ENCODE measurements around the gene BSPRY. TPM values are rescaled to one million over a fixed set of nuclear protein-coding genes. Genes with fewer than 3 reads are reported as not detected.
A peak's percentile ranks its signal among the peaks of the same experiment; 100 is the strongest.

BSPRY gene
- total RNA-seq, 1 donor = not detected

DNA sequence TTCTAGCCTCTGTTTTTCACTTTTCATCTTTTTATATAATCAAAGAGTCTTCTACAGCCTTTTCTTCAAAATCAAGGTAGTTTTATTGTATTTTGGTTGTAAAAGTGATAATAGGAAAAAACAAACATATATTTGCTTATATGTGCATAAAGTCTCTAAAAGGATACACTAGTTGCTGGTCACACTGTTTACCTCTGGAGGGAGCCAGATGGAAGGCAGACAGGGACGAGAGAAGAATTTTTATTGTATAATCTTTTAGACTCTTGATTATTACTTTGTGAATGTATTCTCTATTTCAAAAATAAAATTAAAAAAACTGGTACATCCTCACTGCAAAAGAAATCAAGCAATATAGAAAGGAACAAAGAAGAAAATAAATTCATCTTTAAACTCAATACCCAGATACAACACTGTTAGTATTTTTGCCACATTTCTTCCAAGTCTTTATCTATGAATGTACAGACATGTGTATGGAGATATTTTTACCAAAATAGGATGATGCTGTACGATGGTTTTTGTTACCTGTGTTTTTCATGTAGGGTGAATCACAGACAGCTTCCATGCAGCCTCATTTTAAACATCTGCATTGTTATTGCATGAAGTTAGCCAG lies 40.0 kb upstream of the BSPRY start:
- DNase-seq (ENCODE audit: low read depth) = peak; percentile 63
- no peak overlapping the region for H3K4me3 ChIP-seq (ENCODE audit: low read depth, low read length)
- TF ChIP-seq, protein P1, sequence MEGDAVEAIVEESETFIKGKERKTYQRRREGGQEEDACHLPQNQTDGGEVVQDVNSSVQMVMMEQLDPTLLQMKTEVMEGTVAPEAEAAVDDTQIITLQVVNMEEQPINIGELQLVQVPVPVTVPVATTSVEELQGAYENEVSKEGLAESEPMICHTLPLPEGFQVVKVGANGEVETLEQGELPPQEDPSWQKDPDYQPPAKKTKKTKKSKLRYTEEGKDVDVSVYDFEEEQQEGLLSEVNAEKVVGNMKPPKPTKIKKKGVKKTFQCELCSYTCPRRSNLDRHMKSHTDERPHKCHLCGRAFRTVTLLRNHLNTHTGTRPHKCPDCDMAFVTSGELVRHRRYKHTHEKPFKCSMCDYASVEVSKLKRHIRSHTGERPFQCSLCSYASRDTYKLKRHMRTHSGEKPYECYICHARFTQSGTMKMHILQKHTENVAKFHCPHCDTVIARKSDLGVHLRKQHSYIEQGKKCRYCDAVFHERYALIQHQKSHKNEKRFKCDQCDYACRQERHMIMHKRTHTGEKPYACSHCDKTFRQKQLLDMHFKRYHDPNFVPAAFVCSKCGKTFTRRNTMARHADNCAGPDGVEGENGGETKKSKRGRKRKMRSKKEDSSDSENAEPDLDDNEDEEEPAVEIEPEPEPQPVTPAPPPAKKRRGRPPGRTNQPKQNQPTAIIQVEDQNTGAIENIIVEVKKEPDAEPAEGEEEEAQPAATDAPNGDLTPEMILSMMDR (IDR thresholded peaks at IDR 0.05; ENCODE audit: insufficient read depth, low read depth, low read length) = peak; percentile 76

- H3K4me3 ChIP-seq (ENCODE audit: low read depth, low read length) = no peak overlapping the region
- DNase-seq (ENCODE audit: low read depth) = peak; percentile 10
- TF ChIP-seq, protein P1 (IDR thresholded peaks at IDR 0.05; ENCODE audit: insufficient read depth, low read depth, low read length) = no peak
Measured at GRCh38 chr9:113310538-113310937, 38.8 kb upstream of the BSPRY start.

- DNase-seq (ENCODE audit: low read depth) = no peak
- no peak overlapping the region for H3K4me3 ChIP-seq (ENCODE audit: low read depth, low read length)
- TF ChIP-seq, protein P1 (IDR thresholded peaks at IDR 0.05; ENCODE audit: insufficient read depth, low read depth, low read length) = no peak
Measured at GRCh38 chr9:113311961-113312360, 37.4 kb upstream of the BSPRY start.

- TF ChIP-seq, protein P1 (IDR thresholded peaks at IDR 0.05; ENCODE audit: insufficient read depth, low read depth, low read length) = no peak
- H3K4me3 ChIP-seq (ENCODE audit: low read depth, low read length) = no peak overlapping the region
- DNase-seq (ENCODE audit: low read depth) = no peak
Measured at GRCh38 chr9:113313261-113313660, 36.1 kb upstream of the BSPRY start.

DNA sequence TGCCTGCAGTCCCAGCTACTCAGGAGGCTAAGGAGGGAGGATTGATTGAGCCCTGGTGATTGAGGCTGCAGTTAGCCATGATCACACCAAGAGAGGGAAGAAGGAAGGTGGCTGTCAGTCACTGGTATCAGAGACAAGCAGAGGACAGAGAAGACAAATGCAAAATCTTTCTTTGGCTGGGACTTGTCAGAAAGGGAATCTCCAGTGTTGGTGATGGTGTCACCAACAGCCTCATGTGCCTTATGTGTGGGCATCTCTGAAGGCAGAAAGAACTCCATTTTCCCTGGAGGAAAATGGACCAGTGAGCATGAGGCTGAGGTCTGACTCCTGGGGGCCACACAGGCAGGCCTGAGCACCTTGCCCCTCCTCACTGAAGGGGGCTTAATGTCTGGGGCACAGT lies 34.1 kb upstream of the BSPRY start:
- H3K4me3 ChIP-seq (ENCODE audit: low read depth, low read length) = no peak overlapping the region
- TF ChIP-seq, protein P1 (IDR thresholded peaks at IDR 0.05; ENCODE audit: insufficient read depth, low read depth, low read length) = no peak
- no peak for DNase-seq (ENCODE audit: low read depth)

- TF ChIP-seq, protein P1 (IDR thresholded peaks at IDR 0.05; ENCODE audit: insufficient read depth, low read depth, low read length) = no peak
- H3K4me3 ChIP-seq (ENCODE audit: low read depth, low read length) = no peak overlapping the region
- DNase-seq (ENCODE audit: low read depth) = no peak
Measured at GRCh38 chr9:113316030-113316429, 33.3 kb upstream of the BSPRY start.

DNA sequence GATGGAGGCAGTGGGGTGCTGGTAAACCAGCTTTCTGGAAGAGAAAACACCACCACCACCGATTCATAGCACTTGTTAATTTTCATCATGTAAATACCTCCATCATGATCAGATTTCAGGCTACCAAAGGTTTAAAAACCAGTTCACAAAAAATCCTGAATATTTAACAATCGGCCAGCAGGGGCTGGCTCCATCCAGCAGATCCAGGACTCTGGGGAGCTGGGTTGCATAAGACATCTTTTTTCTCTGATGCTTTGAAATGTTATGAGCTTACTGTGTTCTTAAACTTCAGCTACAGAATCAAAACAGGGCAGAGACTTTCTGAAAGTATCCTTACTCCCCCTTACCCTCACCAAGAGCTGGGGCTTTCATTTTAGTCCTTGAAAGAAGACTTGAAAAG lies 31.6 kb upstream of the BSPRY start:
- no peak overlapping the region for H3K4me3 ChIP-seq (ENCODE audit: low read depth, low read length)
- TF ChIP-seq, protein P1 (IDR thresholded peaks at IDR 0.05; ENCODE audit: insufficient read depth, low read depth, low read length) = peak; percentile 41
- peak; percentile 17 for DNase-seq (ENCODE audit: low read depth)

Data from fibroblast of villous mesenchyme (primary cell).